Spleen (tissue), 11 donors: Measurements from ENCODE around the gene TAC3. TPM values are rescaled to one million over a fixed set of nuclear protein-coding genes. Genes with fewer than 3 reads are reported as not detected.

ENCODE experiments used
- DNase-seq: peaks from one replicate; pipeline ENCODE4 v3.0.0-alpha.2; 2020
- H3K27ac ChIP-seq, 8 donors: fragments of 200-600 bp; sonication (generic) in 7 of 8; 1 replicate in 4 of 8; 2 replicates in 4 of 8; pipeline versions ENCODE4 v1.5.0 to v1.8.0; 2016 to 2021; ENCODE audit warnings: inconsistent platforms in 4 of 8, mild to moderate bottlenecking in 4 of 8, moderate library complexity in 1 of 8
- H3K27me3 ChIP-seq, 7 donors: fragments of 200-600 bp; sonication (generic) in 6 of 7; replicated peaks in 1 of 7; 1 replicate in 4 of 7; 2 replicates in 3 of 7; pipeline versions ENCODE4 v1.5.0 to v1.8.0; 2016 to 2021; ENCODE audit warnings: inconsistent platforms in 3 of 7, mild to moderate bottlenecking in 1 of 7
- H3K36me3 ChIP-seq, 6 donors: fragments of 200-600 bp; sonication (generic) in 5 of 6; 1 replicate in 4 of 6; 2 replicates in 2 of 6; pipeline versions ENCODE4 v1.5.0 to v1.8.0; 2016 to 2021; ENCODE audit warnings: inconsistent platforms in 2 of 6
- H3K4me1 ChIP-seq, 6 donors: fragments of 200-600 bp; sonication (generic) in 5 of 6; 1 replicate in 3 of 6; 2 replicates in 3 of 6; pipeline versions ENCODE4 v1.5.0 to v1.8.0; 2016 to 2021; ENCODE audit warnings: inconsistent platforms in 3 of 6
- H3K4me3 ChIP-seq, 8 donors: fragments of 200-600 bp; sonication (generic) in 7 of 8; 1 replicate in 4 of 8; 2 replicates in 4 of 8; pipeline versions ENCODE4 v1.5.0 to v1.8.0; 2016 to 2021; ENCODE audit warnings: inconsistent platforms in 4 of 8, mild to moderate bottlenecking in 4 of 8, moderate library complexity in 2 of 8
- H3K9me3 ChIP-seq, 8 donors: fragments of 200-600 bp; sonication (generic) in 7 of 8; 1 replicate in 4 of 8; 2 replicates in 4 of 8; pipeline versions ENCODE4 v1.5.0 to v1.8.0; 2016 to 2021; ENCODE audit warnings: inconsistent platforms in 4 of 8
- POLR2A ChIP-seq, 3 donors: fragments of 450-650 bp; IDR thresholded peaks; one replicate each; pipeline ENCODE4 v1.5.1; 2017; ENCODE audit warnings: antibody characterized with exemption in 3 of 3, mild to moderate bottlenecking in 1 of 3
- POLR2AphosphoS5 ChIP-seq, 3 donors: sonication (generic); formaldehyde crosslinking; IDR thresholded peaks; one replicate each; pipeline ENCODE4 v1.5.1; 2017; ENCODE audit warnings: antibody characterized with exemption in 3 of 3
- WGBS, 5 donors: extraction: QIAGEN DNeasy Blood & Tissue Kit in 3 of 5; methylation state at CpG; one replicate each; pipeline versions ENCODE4 v1.1.5 to v1.1.7; 2013 to 2018; 5-methylcytosine and 5-hydroxymethylcytosine counted together
- intact Hi-C: fragments of 100-400 bp; cut with DNase I; formaldehyde crosslinking; loops from one replicate; pipeline ENCODE4 v1.15.0; 2023; ENCODE audit warnings: low total_unique reads
- polyA plus RNA-seq, 3 donors: library from polyadenylated mRNA; stranded (reverse); fragments of 200-250 nt; gene quantifications; one replicate each; pipeline ENCODE4 v1.2.1, GENCODE V29; 2013
- total RNA-seq, 7 donors: library from RNA; depleted of rRNA in 3 of 7; stranded (reverse); fragments of >200 nt in 3 of 7; fragmentation: NEBNext Ultra II Directional in 4 of 7; extraction: Animal tissue kit (Norgen Biotek cat#: 25700) in 4 of 7; gene quantifications; one replicate each; pipeline versions ENCODE4 v1.1.0 to v1.2.1, GENCODE V29; 2016 to 2021
- TF ChIP-seq, protein P1 (sequence below), 11 experiments: fragments of 200-600 bp in 7 of 11; fragments of 450-650 bp in 4 of 11; sonication (generic) in 4 of 11; IDR thresholded peaks in 8 of 11; conservative IDR thresholded peaks in 3 of 11; 1 replicate in 7 of 11; 2 replicates in 4 of 11; pipeline versions ENCODE4 v1.4.0 to v1.8.0; 2016 to 2021; ENCODE audit warnings: antibody characterized with exemption in 11 of 11, inconsistent platforms in 4 of 11, mild to moderate bottlenecking in 1 of 11
- donor health status: healthy with polysubstance abuse.
- donor health status: DM: no; HTN: no; CAD: no; lungs with moderate emphysema.
- donor health status: DM: no; HTN: no; CAD: no.
- donor health status: Bipolar disorder and iron deficiency.
- donor health status: healthy.
- donor health status: DM: no; HTN: no; CAD: no.
- donor health status: DM: yes; HTN: yes; CAD: no.

Gene TAC3
- total and polyA plus RNA-seq, 10 donors, result 0.11 to 0.20 TPM; not detected in 8

DNA sequence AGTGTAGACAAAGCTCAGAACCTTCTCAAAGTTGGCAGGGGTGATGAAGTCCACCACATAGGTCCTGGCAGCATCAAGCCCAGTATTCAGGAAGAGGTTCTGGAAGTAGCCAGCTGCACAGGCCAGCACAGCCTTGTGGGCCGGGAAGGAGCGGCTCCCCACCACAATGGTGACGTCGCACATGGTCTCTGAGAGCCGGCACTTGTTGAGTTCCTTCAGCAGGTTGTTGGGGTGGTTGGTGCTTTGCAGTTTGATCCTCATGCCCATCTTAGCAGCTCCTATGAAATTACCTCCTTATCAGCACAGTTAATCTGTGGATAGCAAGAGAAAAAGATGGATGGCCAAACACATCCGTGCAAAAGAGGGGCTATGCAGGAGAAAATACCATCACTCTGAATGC lies 11.7 kb downstream of the TAC3 start:
- H3K27me3 ChIP-seq, result no peaks in the 10 kb centered on the region
- intact Hi-C loops, result loop anchor here (5.0 kb wide), 2 partner anchors 58 to 113 kb away; no protein-coding TSS in a partner anchor
- peak overlapping the region in 1 of 8 donors; percentile 89 for H3K27ac ChIP-seq
- no peak for DNase-seq
- H3K36me3 ChIP-seq, result peaks cover 3 to 50% (median 28%) of the 10 kb centered on the region in 6 donors
- no peaks in the 10 kb centered on the region for H3K9me3 ChIP-seq
- H3K4me1 ChIP-seq, result peaks cover 34 to 92% (median 77%) of the 10 kb centered on the region in 6 donors
- WGBS, 5 donors, result 67 to 88% (median 74%) methylated on average over 4 to 6 of the region's 6 CpGs
- TF ChIP-seq POLR2AphosphoS5 (IDR thresholded peaks at IDR 0.05) (no peak), POLR2A (IDR thresholded peaks at IDR 0.05) (no peak)
- peak overlapping the region in 1 of 8 donors; percentile 94 for H3K4me3 ChIP-seq

DNA sequence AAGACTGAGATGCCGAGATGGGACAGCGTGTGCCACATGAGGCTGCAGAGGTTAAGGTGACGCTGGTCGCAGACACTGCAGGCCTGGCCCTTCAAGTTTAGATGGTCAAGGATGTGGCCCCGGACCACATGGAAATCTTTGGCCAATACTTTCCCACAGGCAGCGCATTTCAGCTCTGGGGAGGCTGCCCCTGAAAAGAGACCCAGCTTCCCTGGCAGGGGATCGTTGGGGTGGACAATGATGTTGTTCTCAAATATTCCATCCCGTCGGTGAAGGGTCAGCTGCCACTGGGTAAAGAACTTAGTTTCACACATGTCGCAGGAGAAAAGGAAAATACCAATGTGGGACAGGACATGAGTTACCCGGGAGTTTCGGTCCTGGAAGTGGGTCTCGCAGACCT lies 12.9 kb downstream of the TAC3 start:
- Histone ChIP-seq H3K4me3 (no peak overlapping the region), H3K27ac (no peak overlapping the region), H3K4me1 (peaks cover 43 to 96% (median 84%) of the 10 kb centered on the region in 6 donors), H3K36me3 (peaks cover 3 to 57% (median 28%) of the 10 kb centered on the region in 6 donors), H3K9me3 (no peaks in the 10 kb centered on the region), H3K27me3 (no peaks in the 10 kb centered on the region)
- intact Hi-C loops, result no loop called here
- WGBS, 5 donors, result 88 to 96% (median 93%) methylated on average over 13 of the region's 13 CpGs
- DNase-seq, result peak; percentile 54
- TF ChIP-seq, protein P1, sequence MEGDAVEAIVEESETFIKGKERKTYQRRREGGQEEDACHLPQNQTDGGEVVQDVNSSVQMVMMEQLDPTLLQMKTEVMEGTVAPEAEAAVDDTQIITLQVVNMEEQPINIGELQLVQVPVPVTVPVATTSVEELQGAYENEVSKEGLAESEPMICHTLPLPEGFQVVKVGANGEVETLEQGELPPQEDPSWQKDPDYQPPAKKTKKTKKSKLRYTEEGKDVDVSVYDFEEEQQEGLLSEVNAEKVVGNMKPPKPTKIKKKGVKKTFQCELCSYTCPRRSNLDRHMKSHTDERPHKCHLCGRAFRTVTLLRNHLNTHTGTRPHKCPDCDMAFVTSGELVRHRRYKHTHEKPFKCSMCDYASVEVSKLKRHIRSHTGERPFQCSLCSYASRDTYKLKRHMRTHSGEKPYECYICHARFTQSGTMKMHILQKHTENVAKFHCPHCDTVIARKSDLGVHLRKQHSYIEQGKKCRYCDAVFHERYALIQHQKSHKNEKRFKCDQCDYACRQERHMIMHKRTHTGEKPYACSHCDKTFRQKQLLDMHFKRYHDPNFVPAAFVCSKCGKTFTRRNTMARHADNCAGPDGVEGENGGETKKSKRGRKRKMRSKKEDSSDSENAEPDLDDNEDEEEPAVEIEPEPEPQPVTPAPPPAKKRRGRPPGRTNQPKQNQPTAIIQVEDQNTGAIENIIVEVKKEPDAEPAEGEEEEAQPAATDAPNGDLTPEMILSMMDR (IDR thresholded peaks at IDR 0.05 in 8 of 11, conservative IDR thresholded peaks at IDR 0.05 in 3 of 11), result no peak
- TF ChIP-seq POLR2AphosphoS5 (IDR thresholded peaks at IDR 0.05) (no peak), POLR2A (IDR thresholded peaks at IDR 0.05) (no peak)

DNA sequence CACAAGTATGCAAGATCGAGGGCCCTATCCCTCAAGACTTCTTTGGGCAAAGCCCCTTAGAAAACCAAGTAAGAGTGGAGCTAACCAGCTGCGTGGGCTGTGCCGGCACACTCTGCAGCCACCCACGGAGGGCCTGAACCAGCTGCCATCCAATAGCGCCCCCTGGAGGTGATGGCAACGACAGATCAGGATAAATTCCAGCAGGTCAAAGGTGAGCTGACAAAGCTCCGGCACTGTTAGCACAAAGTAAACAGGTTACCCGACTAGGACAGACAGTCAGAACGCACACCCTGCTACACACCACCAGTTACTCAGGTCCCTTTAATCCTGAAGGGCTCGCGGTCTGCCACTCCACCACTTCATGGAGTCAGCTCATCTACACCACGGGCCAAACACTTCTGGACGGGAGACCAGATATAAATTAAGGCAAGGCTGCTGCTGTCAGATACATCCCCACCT lies 14.9 kb downstream of the TAC3 start:
- intact Hi-C loops, result no loop called here
- no peaks in the 10 kb centered on the region for H3K27me3 ChIP-seq
- no peaks in the 10 kb centered on the region for H3K9me3 ChIP-seq
- DNase-seq, result peak; percentile 88
- H3K4me3 ChIP-seq, result peak overlapping the region in 1 of 8 donors; percentile 8
- peak; percentile 43 to 70 (median 61) for TF ChIP-seq POLR2AphosphoS5 (IDR thresholded peaks at IDR 0.05)
- TF ChIP-seq POLR2A (IDR thresholded peaks at IDR 0.05), result no peak
- TF ChIP-seq, protein P1 (IDR thresholded peaks at IDR 0.05 in 8 of 11, conservative IDR thresholded peaks at IDR 0.05 in 3 of 11), result peak; percentile 41 to 85 (median 68)
- H3K36me3 ChIP-seq, result peaks cover 3 to 77% (median 28%) of the 10 kb centered on the region in 6 donors
- 32 to 46% (median 36%) methylated on average over 13 of the region's 13 CpGs for WGBS, 5 donors
- peaks cover 37 to 95% (median 76%) of the 10 kb centered on the region in 6 donors for H3K4me1 ChIP-seq
- H3K27ac ChIP-seq, result peak overlapping the region in 7 of 8 donors; percentile 6 to 85 (median 65)

DNA sequence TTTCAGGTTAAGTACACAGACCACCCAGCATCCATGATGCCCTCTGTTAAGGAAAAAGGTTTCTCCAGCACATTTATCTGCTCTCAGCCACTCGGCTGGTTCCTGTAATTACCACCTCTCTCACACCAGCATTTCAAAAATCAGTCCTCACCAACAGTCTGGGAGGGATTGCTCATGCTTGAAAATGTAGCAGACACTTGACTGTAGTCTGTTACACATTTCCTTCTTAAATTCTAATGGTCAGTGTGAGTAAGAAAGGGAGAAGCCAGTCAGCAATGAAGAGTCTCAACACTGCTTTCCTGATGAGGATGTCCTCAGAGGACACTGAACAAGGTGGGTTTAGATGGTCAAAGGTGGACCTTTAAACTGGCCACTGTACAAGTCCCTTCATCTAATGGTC lies 15.9 kb downstream of the TAC3 start:
- Histone ChIP-seq H3K4me3 (no peak overlapping the region), H3K4me1 (peaks cover 36 to 98% (median 75%) of the 10 kb centered on the region in 6 donors), H3K27ac (peak overlapping the region in 5 of 8 donors; percentile 65 to 85 (median 79)), H3K36me3 (peaks cover 3 to 87% (median 28%) of the 10 kb centered on the region in 6 donors), H3K9me3 (no peaks in the 10 kb centered on the region), H3K27me3 (no peaks in the 10 kb centered on the region)
- TF ChIP-seq, protein P1 (IDR thresholded peaks at IDR 0.05 in 8 of 11, conservative IDR thresholded peaks at IDR 0.05 in 3 of 11), result no peak
- TF ChIP-seq POLR2A (IDR thresholded peaks at IDR 0.05) (no peak), POLR2AphosphoS5 (IDR thresholded peaks at IDR 0.05) (no peak)
- WGBS, 5 donors, result 56 to 94% (median 66%) methylated on average over 1 of the region's 1 CpG
- DNase-seq, result no peak
- intact Hi-C loops, result no loop called here
